Mesenchymal stem cell (in vitro differentiated cells and primary cell): ENCODE measurements around the gene CDKL2.
A peak's percentile ranks its signal among the peaks of the same experiment; 100 is the strongest.

Source experiments
- DNase-seq: peaks from one replicate; pipeline ENCODE4 v3.0.0-alpha.2; 2013
- H2AFZ ChIP-seq: one replicate; pipeline ENCODE4 v1.6.1; 2013; ENCODE audit warnings: low read depth, mild to moderate bottlenecking, control low read depth, inconsistent platforms, low read length, moderate library complexity
- H2AK5ac ChIP-seq: 2 replicates; pipeline ENCODE4 v1.6.1; 2013; ENCODE audit warnings: low read length, moderate library complexity, mild to moderate bottlenecking, inconsistent platforms; ENCODE audit not compliant: severe bottlenecking
- H2BK120ac ChIP-seq: one replicate; pipeline ENCODE4 v1.6.1; 2013; ENCODE audit warnings: low read depth, mild to moderate bottlenecking, inconsistent platforms, low read length, moderate library complexity
- H2BK12ac ChIP-seq, 2 experiments: one replicate each; pipeline ENCODE4 v1.6.1; 2013; ENCODE audit warnings: inconsistent platforms in 2 of 2, low read length in 2 of 2, mild to moderate bottlenecking in 2 of 2, moderate library complexity in 2 of 2, control low read depth in 1 of 2
- H2BK15ac ChIP-seq: one replicate; pipeline ENCODE4 v1.6.1; 2013; ENCODE audit warnings: mild to moderate bottlenecking, low read depth, inconsistent platforms; ENCODE audit not compliant: poor library complexity, severe bottlenecking
- H2BK5ac ChIP-seq: 2 replicates; pipeline ENCODE4 v1.6.1; 2013; ENCODE audit warnings: low read depth, mild to moderate bottlenecking, low read length, control low read depth, inconsistent platforms; ENCODE audit not compliant: poor library complexity, severe bottlenecking
- H3K14ac ChIP-seq, 2 experiments: one replicate each; pipeline ENCODE4 v1.6.1; 2013; ENCODE audit warnings: inconsistent platforms in 2 of 2, low read length in 2 of 2, control low read depth in 1 of 2, mild to moderate bottlenecking in 1 of 2, moderate library complexity in 1 of 2
- H3K18ac ChIP-seq, 2 experiments: one replicate each; pipeline ENCODE4 v1.6.1; 2013; ENCODE audit warnings: inconsistent platforms in 2 of 2, low read length in 2 of 2, control low read depth in 1 of 2, low read depth in 1 of 2, mild to moderate bottlenecking in 1 of 2
- H3K23ac ChIP-seq, 2 experiments: one replicate each; pipeline ENCODE4 v1.6.1; 2013; ENCODE audit warnings: inconsistent platforms in 2 of 2, low read length in 2 of 2, mild to moderate bottlenecking in 2 of 2, moderate library complexity in 2 of 2, control low read depth in 1 of 2
- H3K27ac ChIP-seq: 2 replicates; pipeline ENCODE4 v1.5.1; 2013; ENCODE audit warnings: mild to moderate bottlenecking, moderate library complexity, low read length, control low read depth, inconsistent platforms; ENCODE audit not compliant: poor library complexity, severe bottlenecking
- H3K27me3 ChIP-seq, 2 experiments: 2 replicates each; pipeline versions ENCODE4 v1.6.1 to v1.7.0; 2013; ENCODE audit warnings: low read length in 2 of 2, mild to moderate bottlenecking in 2 of 2, moderate library complexity in 2 of 2, control low read depth in 1 of 2, inconsistent platforms in 1 of 2; ENCODE audit not compliant: control insufficient read depth in 1 of 2, insufficient read depth in 1 of 2
- H3K36me3 ChIP-seq, 2 experiments: 2 replicates each; pipeline versions ENCODE4 v1.6.1 to v1.7.0; 2013; ENCODE audit warnings: low read length in 2 of 2, control low read depth in 1 of 2, inconsistent platforms in 1 of 2, low read depth in 1 of 2, mild to moderate bottlenecking in 1 of 2; ENCODE audit not compliant: insufficient read depth in 2 of 2, control insufficient read depth in 1 of 2
- H3K4ac ChIP-seq, 2 experiments: one replicate each; pipeline ENCODE4 v1.6.1; 2013; ENCODE audit warnings: inconsistent platforms in 2 of 2, low read length in 2 of 2, mild to moderate bottlenecking in 2 of 2, moderate library complexity in 2 of 2, control low read depth in 1 of 2, low read depth in 1 of 2
- H3K4me1 ChIP-seq: 2 replicates; pipeline ENCODE4 v1.6.1; 2013; ENCODE audit warnings: low read depth, low read length, control low read depth; ENCODE audit not compliant: control insufficient read depth, insufficient read depth
- H3K4me2 ChIP-seq: 2 replicates; pipeline ENCODE4 v1.6.1; 2013; ENCODE audit warnings: low read length, mild to moderate bottlenecking, inconsistent platforms; ENCODE audit not compliant: poor library complexity, severe bottlenecking
- H3K4me3 ChIP-seq, 2 experiments: 2 replicates each; pipeline versions ENCODE4 v1.5.1 to v1.7.0; 2013; ENCODE audit warnings: low read length in 2 of 2, mild to moderate bottlenecking in 2 of 2, control low read depth in 1 of 2, low read depth in 1 of 2; ENCODE audit not compliant: insufficient read depth in 1 of 2
- H3K79me1 ChIP-seq: replicated peaks from 2 replicates; pipeline ENCODE4 v1.6.1; 2013; ENCODE audit warnings: mild to moderate bottlenecking, control low read depth, low read length, inconsistent platforms; ENCODE audit not compliant: poor library complexity, severe bottlenecking
- H3K9ac ChIP-seq: 2 replicates; pipeline ENCODE4 v1.7.0; 2013; ENCODE audit warnings: mild to moderate bottlenecking, low read length, moderate library complexity
- H3K9me3 ChIP-seq: 2 replicates; pipeline ENCODE4 v1.7.0; 2013; ENCODE audit warnings: mild to moderate bottlenecking, low read length; ENCODE audit not compliant: control insufficient read depth
- H4K8ac ChIP-seq: one replicate; pipeline ENCODE4 v1.6.1; 2013; ENCODE audit warnings: inconsistent platforms, mild to moderate bottlenecking, low read length, moderate library complexity
- H4K91ac ChIP-seq: one replicate; pipeline ENCODE4 v1.6.1; 2013; ENCODE audit warnings: mild to moderate bottlenecking, low read length, inconsistent platforms
- WGBS: methylation state at CpG from one replicate; pipeline ENCODE4 v1.1.7; 2013; ENCODE audit warnings: mixed read lengths; 5-methylcytosine and 5-hydroxymethylcytosine counted together

CDKL2 gene

DNA sequence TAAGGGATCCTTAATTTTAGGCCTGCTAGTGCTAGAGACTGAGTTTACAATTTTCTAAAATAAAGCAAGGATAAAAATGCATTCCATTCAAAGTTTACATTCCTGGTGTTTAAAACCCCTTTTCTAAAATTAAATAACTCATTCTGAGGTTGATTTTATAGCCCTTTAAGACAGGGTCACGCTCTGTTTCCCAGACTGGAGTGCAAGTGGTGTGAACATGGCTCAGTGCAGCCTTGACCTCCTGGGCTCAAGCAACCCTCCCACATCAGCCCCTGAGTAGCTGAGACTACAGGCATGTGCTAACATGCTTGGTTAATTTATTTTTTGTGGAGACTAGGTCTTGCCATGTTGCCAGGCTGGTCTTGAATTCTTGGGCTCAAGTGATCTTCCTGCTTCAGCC is 6.8 kb upstream of the CDKL2 start:
- no peak overlapping the region for H3K9ac ChIP-seq

GRCh38 chr4:75634951-75635350 is 4.6 kb upstream of the CDKL2 start:
- Histone ChIP-seq H3K4me2 (no peak overlapping the region), H3K4me3 (peak overlapping the region in 1 of 2 experiments; percentile 25), H3K4me1 (peaks cover 9% of the 10 kb centered on the region), H3K27me3 (no peaks in the 10 kb centered on the region), H2AK5ac (no peak overlapping the region), H3K79me1 (peaks cover 3% of the 10 kb centered on the region), H3K14ac (no peak overlapping the region), H2AFZ (no peak overlapping the region), H2BK15ac (no peak overlapping the region), H3K4ac (no peak overlapping the region), H3K18ac (no peak overlapping the region), H3K9me3 (no peaks in the 10 kb centered on the region), H2BK12ac (no peak overlapping the region), H4K91ac (no peak overlapping the region), H3K27ac (no peak overlapping the region), H3K23ac (no peak overlapping the region), H3K36me3 (peaks cover under 1 to 4% of the 10 kb centered on the region in 2 experiments), H4K8ac (no peak overlapping the region), H2BK5ac (no peak overlapping the region), H2BK120ac (no peak overlapping the region), H3K9ac (peak overlapping the region; percentile 65)
- WGBS = 80% methylated on average over 2 of the region's 2 CpGs
- DNase-seq = no peak

More for the DNA sequence above, 6.8 kb upstream of the CDKL2 start:
- Histone ChIP-seq H2AFZ (no peak overlapping the region), H2BK12ac (no peak overlapping the region), H3K14ac (no peak overlapping the region), H4K8ac (no peak overlapping the region), H2BK5ac (no peak overlapping the region), H3K27me3 (no peaks in the 10 kb centered on the region), H3K4me3 (no peak overlapping the region), H3K9me3 (no peaks in the 10 kb centered on the region), H4K91ac (no peak overlapping the region), H2AK5ac (no peak overlapping the region), H3K4ac (no peak overlapping the region), H2BK120ac (no peak overlapping the region), H3K4me2 (no peak overlapping the region), H3K23ac (no peak overlapping the region), H3K4me1 (peaks cover 3% of the 10 kb centered on the region), H3K18ac (no peak overlapping the region), H3K36me3 (peaks cover 10 to 13% of the 10 kb centered on the region in 2 experiments), H3K79me1 (no peaks in the 10 kb centered on the region), H3K27ac (peak overlapping the region; percentile 58), H2BK15ac (no peak overlapping the region)
- DNase-seq = peak; percentile 39
- 15% methylated on average over 1 of the region's 1 CpG for WGBS

DNA sequence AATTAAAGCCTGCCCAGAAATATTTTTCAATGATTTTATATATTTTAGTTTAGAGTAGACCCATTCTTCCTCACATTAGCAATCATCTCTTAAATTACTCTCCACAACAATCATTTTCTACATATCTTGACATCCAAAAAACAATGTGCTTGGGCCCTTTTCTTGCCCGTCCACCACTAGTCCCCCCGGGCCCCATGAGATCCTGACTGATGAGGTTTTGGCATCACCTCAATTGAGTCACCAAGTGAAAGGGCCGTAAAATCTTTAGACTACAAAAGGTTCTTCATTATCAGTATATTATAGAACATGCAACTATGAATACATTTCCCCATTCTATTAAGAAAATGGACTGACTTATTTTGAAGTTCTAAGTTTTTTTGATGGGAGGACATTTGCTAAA is 4.0 kb upstream of the CDKL2 start:
- WGBS = 100% methylated on average over 2 of the region's 3 CpGs
- no peak overlapping the region for H3K4me2 ChIP-seq
- H2AK5ac ChIP-seq = no peak overlapping the region
- no peak overlapping the region for H3K27ac ChIP-seq
- H3K4me1 ChIP-seq = peaks cover 11% of the 10 kb centered on the region
- H2BK15ac ChIP-seq = no peak overlapping the region
- H2BK5ac ChIP-seq = no peak overlapping the region
- H2AFZ ChIP-seq = no peak overlapping the region
- no peak overlapping the region for H4K8ac ChIP-seq
- no peak overlapping the region for H2BK120ac ChIP-seq
- H4K91ac ChIP-seq = no peak overlapping the region
- no peaks in the 10 kb centered on the region for H3K27me3 ChIP-seq
- DNase-seq = no peak
- no peak overlapping the region for H3K14ac ChIP-seq
- H3K79me1 ChIP-seq = peaks cover 3% of the 10 kb centered on the region
- H3K36me3 ChIP-seq = no peaks in the 10 kb centered on the region
- no peak overlapping the region for H3K4ac ChIP-seq
- H3K4me3 ChIP-seq = peak overlapping the region in 1 of 2 experiments; percentile 25
- H3K23ac ChIP-seq = no peak overlapping the region
- no peak overlapping the region for H2BK12ac ChIP-seq
- H3K9ac ChIP-seq = peak overlapping the region; percentile 65
- no peak overlapping the region for H3K18ac ChIP-seq
- H3K9me3 ChIP-seq = no peaks in the 10 kb centered on the region

GRCh38 chr4:75633846-75634245 is 3.5 kb upstream of the CDKL2 start:
- Histone ChIP-seq H3K27me3 (no peaks in the 10 kb centered on the region), H3K4me3 (peak overlapping the region in 1 of 2 experiments; percentile 47), H3K9ac (peak overlapping the region; percentile 65), H3K23ac (no peak overlapping the region), H2AFZ (no peak overlapping the region), H3K27ac (no peak overlapping the region), H2BK15ac (no peak overlapping the region), H4K8ac (no peak overlapping the region), H3K18ac (no peak overlapping the region), H3K4me2 (no peak overlapping the region), H2AK5ac (no peak overlapping the region), H3K36me3 (no peaks in the 10 kb centered on the region), H2BK120ac (no peak overlapping the region), H3K4me1 (peaks cover 11% of the 10 kb centered on the region), H3K4ac (no peak overlapping the region), H3K79me1 (peaks cover 3% of the 10 kb centered on the region), H4K91ac (no peak overlapping the region), H2BK12ac (no peak overlapping the region), H3K9me3 (no peaks in the 10 kb centered on the region), H3K14ac (no peak overlapping the region), H2BK5ac (no peak overlapping the region)
- peak; percentile 50 for DNase-seq
- WGBS = 70% methylated on average over 1 of the region's 2 CpGs
